ENCODE measurements around the gene SURF6. TPM values are rescaled to one million over a fixed set of nuclear protein-coding genes. Genes with fewer than 3 reads are reported as not detected.
"Not testable (repeated sequence)": the region's sequence is repeated elsewhere in the genome, so short reads cannot be mapped to it uniquely, and the experiment has no call there.

The SURF6 gene
- total RNA-seq, 1 donor from 2014 or later: 15.0 TPM

GRCh38 chr9:133341369-133342068 is 5.5 kb upstream of the SURF6 start:
- H3K36me3 Mint-ChIP-seq (ENCODE audit: unreplicated experiment): no peaks in the 10 kb centered on the region
- no peak overlapping the region for H3K4me3 Mint-ChIP-seq (ENCODE audit: unreplicated experiment)

DNA sequence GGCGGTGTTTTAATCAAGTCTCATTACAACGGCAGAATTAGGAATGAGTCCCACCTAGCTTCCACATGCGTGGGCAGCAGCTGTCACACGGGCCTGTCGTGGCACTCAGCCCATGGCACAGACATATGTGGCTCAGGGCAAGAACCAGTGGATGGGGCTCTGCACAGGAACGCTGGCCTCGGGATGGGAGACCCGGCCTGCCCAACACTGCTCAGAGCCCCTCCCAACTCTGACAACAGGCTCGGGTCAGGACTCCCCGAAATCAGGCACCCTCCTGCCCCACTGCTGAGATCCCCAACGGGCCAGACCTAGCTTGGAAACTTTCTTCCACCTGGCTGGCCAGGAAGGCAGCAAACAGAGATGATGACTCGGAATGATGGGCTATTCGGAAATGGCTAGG is 4.9 kb upstream of the SURF6 start:
- peaks cover 3% of the 10 kb centered on the region for H3K27me3 Mint-ChIP-seq (ENCODE audit: unreplicated experiment)
- no peak for TF ChIP-seq CTCF (IDR thresholded peaks at IDR 0.05; ENCODE audit: partially characterized antibody, unreplicated experiment)

More at GRCh38 chr9:133341369-133342068, 5.5 kb upstream of the SURF6 start:
- TF ChIP-seq CTCF (IDR thresholded peaks at IDR 0.05; ENCODE audit: partially characterized antibody, unreplicated experiment): no peak
- DNase-seq: no peak
- Mint-ChIP-seq H3K27ac (ENCODE audit: unreplicated experiment) (no peak overlapping the region), H3K4me1 (ENCODE audit: low read depth, unreplicated experiment) (peaks cover 3% of the 10 kb centered on the region), H3K27me3 (ENCODE audit: unreplicated experiment) (peaks cover 2% of the 10 kb centered on the region), H3K9me3 (ENCODE audit: unreplicated experiment) (peaks cover 1% of the 10 kb centered on the region)

GRCh38 chr9:133340256-133340655 is 4.3 kb upstream of the SURF6 start:
- Mint-ChIP-seq H3K9me3 (ENCODE audit: unreplicated experiment) (peaks cover 4% of the 10 kb centered on the region), H3K4me1 (ENCODE audit: low read depth, unreplicated experiment) (peaks cover 1% of the 10 kb centered on the region), H3K36me3 (ENCODE audit: unreplicated experiment) (no peaks in the 10 kb centered on the region), H3K27ac (ENCODE audit: unreplicated experiment) (no peak overlapping the region), H3K27me3 (ENCODE audit: unreplicated experiment) (peaks cover 8% of the 10 kb centered on the region), H3K4me3 (ENCODE audit: unreplicated experiment) (no peak overlapping the region)
- no peak for DNase-seq
- TF ChIP-seq CTCF (IDR thresholded peaks at IDR 0.05; ENCODE audit: partially characterized antibody, unreplicated experiment): no peak

More for the DNA sequence above, 4.9 kb upstream of the SURF6 start:
- H3K36me3 Mint-ChIP-seq (ENCODE audit: unreplicated experiment): no peaks in the 10 kb centered on the region
- peaks cover 2% of the 10 kb centered on the region for H3K9me3 Mint-ChIP-seq (ENCODE audit: unreplicated experiment)
- no peak for DNase-seq
- no peak overlapping the region for H3K4me3 Mint-ChIP-seq (ENCODE audit: unreplicated experiment)
- H3K4me1 Mint-ChIP-seq (ENCODE audit: low read depth, unreplicated experiment): peaks cover 1% of the 10 kb centered on the region
- H3K27ac Mint-ChIP-seq (ENCODE audit: unreplicated experiment): peak overlapping the region; percentile 70

- Mint-ChIP-seq H3K4me3 (ENCODE audit: unreplicated experiment) (no peak overlapping the region), H3K4me1 (ENCODE audit: low read depth, unreplicated experiment) (peaks cover 3% of the 10 kb centered on the region), H3K36me3 (ENCODE audit: unreplicated experiment) (no peaks in the 10 kb centered on the region), H3K9me3 (ENCODE audit: unreplicated experiment) (peaks cover 5% of the 10 kb centered on the region), H3K27me3 (ENCODE audit: unreplicated experiment) (peaks cover 8% of the 10 kb centered on the region), H3K27ac (ENCODE audit: unreplicated experiment) (no peak overlapping the region)
- no peak for TF ChIP-seq CTCF (IDR thresholded peaks at IDR 0.05; ENCODE audit: partially characterized antibody, unreplicated experiment)
- no peak for DNase-seq
Measured at GRCh38 chr9:133339641-133340040, 3.7 kb upstream of the SURF6 start.

DNA sequence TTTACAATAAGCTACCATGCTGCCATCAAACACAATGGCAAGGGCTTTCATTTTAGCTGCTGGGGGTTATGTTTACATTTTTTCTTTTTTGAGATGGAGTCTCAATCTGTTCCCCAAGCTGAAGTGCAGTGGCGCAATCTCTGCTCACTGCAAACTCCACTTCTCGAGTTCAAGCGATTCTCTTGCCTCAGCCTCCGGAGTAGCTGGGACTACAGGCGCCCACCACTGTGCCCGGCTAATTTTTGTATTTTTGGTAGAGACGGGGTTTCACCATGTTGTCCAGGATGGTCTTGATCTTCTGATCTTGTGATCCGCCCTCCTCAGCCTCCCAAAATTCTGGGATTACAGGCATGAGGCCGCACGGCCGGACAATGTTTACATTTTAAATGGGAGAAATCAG is 1.1 kb downstream of the SURF6 start:
- DNase-seq; H3K27ac Mint-ChIP-seq (ENCODE audit: unreplicated experiment); H3K9me3 Mint-ChIP-seq (ENCODE audit: unreplicated experiment); H3K27me3 Mint-ChIP-seq (ENCODE audit: unreplicated experiment); H3K4me1 Mint-ChIP-seq (ENCODE audit: low read depth, unreplicated experiment); H3K36me3 Mint-ChIP-seq (ENCODE audit: unreplicated experiment): not testable (repeated sequence)
- H3K4me3 Mint-ChIP-seq (ENCODE audit: unreplicated experiment): peak overlapping the region; percentile 97
